ENCODE data around the gene MCUB.
A peak's percentile ranks its signal among the peaks of the same experiment; 100 is the strongest.
"Not testable (repeated sequence)": the region's sequence is repeated elsewhere in the genome, so short reads cannot be mapped to it uniquely, and the experiment has no call there.

The MCUB gene

GRCh38 chr4:109640644-109641043, 80.6 kb downstream of the MCUB start:
- DNase-seq: no peak

DNA sequence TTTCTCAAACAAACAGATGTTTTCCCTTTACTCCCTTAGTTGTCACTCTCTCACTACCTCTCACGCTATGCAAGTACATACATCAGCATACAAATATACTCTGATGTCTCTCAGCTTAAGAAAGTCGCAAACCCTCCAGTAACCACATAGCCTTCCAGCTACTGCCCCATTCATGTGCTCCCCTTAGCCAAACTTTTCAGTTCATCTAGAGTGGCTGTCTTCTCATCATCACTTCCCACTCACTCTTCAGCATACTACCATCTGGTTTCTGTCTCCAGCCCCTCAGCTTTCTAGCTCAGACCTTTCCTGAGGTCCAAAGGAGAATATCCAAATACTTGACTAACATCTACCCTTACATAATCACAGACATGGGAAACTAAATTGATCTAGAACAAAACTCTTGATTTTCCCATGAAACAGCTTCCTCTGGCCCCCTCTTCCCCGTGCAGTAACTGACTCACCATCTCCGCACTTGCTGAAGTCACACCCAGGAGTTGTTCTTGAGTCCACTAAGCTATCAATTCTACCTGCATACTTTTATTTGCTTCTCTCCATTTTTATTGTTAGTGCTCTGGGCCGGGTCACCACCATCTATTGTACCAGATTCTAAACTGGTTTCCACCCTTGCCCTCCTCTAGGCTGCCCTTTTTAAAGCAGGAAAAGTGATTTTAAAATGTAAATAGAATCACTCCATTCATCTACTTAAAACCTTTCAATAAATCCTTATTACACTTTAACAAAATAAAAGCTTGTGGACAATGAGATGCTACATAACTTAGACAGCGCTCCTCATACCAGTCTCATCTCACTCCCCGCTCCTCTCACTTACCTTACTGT, 86.0 kb downstream of the MCUB start:
- DNase-seq: no peak

GRCh38 chr4:109648266-109648996, 88.4 kb downstream of the MCUB start:
- DNase-seq: peak; percentile 6

GRCh38 chr4:109648997-109649575, 89.0 kb downstream of the MCUB start:
- DNase-seq: no peak

- DNase-seq: no peak
Measured at GRCh38 chr4:109649872-109650271, 89.8 kb downstream of the MCUB start.

DNA sequence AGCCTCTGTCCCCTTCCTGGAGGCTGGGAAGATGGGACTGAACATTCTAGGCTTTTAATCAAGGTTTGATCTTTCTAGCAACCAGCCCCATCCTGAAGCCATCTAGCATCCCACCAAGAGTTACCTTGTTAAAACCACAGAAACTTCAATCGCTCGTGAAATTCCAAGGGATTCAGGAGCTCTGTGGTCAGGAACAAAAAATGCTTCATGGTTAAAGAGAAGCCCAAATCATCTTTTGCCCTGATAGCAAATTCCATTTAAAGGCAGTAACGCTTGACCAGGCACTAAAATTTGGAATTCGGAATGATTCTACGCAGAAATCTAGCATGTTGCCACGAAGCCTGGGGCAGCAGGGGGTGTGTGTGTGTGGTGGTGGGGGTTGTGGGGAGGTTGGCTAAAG, 95.3 kb downstream of the MCUB start:
- no peak for DNase-seq

DNA sequence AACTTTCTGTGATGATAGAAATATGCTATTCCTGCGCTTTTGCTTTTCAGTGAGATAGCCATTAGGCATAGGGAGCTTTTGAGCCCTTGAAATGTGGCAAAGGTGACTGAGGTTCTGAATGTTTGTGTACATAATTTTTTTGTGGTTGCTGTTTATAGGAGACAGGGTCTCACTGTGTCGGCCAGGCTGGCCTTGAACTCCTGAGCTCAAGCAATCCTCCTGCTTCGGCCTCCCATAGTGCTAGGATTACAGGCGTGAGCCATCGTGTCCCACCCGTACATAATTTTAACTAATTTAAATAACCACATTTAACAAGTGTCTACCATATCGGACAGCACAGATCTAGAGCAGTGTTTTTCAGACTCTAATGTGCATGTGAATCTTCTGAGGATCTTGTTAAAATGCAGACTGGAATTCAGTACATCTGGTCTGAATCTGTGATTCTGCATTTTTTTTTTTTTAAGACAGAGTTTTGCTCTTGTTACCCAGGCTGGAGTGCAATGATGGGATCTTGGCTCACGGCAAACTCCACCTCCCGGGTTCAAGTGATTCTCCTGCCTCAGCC, 97.9 kb downstream of the MCUB start:
- DNase-seq: no peak

DNA sequence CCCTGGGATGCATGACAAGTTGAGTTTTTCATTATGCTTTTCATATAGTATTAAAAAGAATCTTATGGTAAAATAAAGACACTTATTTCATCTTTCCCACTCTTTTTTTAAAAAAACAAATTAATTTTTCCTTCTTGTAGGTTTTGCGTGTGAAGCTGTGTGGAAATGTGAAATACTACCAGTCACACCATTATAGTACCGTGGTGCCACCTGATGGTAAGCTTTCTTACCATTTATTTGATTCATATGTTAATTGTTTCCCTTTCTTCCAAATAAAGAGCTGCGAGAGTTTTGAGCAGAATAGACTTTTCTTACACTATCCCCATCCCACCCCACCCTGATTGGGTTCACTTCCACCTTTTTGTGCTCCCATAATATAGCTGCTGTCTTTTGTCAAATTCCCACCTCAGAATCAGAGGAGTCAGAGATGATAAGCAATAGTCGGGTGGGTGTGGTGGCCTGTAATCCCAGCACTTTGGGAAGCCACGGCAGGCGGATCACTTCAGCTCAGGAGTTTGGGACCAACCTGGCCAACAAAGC, 98.9 kb downstream of the MCUB start:
- no peak for DNase-seq

GRCh38 chr4:109662116-109662515, 102.1 kb downstream of the MCUB start:
- no peak for DNase-seq

GRCh38 chr4:109662771-109663170, 102.7 kb downstream of the MCUB start:
- no peak for DNase-seq

DNA sequence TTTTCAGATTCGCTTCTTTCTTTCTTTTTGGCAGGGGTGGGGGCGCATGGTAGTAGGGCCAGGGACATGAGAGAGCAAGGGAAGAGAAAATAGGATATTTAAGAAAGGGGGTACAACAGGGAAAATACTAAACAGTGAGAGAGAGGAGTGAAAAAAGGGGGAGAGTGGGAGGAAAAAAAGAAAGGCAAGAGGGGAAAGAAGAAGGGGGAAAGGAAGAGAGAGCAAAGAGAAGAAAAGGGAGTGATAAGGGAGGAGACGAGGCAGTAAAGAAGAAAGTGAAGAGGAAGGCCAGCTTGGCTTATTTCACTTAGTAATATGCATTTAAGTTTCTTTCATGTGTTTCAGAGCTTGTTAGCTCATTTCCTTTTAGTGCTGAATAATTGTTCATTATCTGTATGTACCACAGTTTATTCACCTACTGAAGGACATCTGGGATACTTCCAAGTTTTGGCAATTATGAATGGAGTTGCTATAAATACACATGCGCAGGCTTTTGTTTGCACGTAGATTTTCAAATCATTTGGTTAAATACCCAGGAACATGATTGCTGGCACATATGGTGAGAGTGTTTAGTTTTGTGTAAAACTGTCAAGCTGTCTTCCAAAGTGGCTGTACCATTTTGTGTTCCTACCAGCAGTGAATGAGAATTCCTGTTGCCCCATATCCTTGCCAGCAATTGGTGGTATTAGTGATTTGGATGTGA, 105.9 kb downstream of the MCUB start:
- no peak for DNase-seq

- DNase-seq: no peak
Measured at GRCh38 chr4:109671350-109671749, 111.3 kb downstream of the MCUB start.

DNA sequence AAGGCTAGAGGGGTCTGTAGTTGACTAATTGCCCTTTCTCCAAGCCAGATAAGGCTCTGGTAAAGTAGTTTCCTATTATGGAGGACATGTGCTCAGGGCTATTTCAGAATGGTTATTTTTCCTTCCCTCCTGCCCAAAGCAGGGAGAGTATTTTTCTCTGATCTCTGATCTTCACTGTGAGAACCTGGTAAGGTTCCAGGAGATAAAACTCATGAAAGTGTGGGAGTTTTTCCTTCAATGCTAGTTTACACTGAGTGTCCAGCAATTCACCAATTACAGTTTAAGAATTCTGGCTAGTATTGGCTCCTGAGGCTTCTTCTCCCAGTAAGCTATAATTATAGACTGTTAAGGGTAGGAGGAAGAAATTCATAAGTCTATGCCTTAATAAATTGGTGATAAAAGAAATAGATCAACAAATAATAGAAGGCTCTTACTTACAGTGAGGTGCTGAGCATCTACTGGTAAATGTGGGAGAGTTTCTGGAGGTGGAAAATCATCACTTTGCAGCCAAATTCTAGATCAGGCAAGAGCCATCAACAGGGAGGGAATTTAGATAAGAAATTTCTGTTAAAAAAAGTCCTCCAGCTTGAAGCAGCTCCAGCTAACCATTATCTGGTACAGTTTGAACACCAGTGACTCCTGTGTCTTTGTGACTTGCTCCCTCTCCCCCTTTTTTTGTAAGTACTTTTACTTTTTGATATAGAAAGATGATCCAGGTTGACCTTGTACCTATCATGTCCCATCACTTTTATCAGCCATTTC, 112.3 kb downstream of the MCUB start:
- DNase-seq: no peak

- DNase-seq: no peak
Measured at GRCh38 chr4:109673303-109673702, 113.3 kb downstream of the MCUB start.

DNA sequence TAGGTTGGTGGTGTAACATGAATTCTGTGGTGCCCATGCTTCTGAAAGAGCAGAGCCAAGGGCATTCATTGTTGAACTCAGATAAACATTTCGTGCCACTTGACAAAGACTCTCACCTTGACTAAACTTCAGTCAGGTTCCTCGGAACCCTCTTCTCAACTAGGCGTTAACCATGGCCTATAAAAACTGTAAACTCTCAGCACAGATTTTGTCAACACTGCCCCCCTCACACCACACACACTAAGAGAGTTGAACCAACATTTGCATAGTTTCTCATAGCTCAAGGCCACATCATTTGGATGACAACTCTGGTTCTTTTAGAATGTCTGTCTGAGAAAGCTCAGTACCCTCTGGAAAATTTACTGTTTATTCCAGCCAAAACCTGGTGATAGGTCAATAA, 115.1 kb downstream of the MCUB start:
- DNase-seq: no peak

DNA sequence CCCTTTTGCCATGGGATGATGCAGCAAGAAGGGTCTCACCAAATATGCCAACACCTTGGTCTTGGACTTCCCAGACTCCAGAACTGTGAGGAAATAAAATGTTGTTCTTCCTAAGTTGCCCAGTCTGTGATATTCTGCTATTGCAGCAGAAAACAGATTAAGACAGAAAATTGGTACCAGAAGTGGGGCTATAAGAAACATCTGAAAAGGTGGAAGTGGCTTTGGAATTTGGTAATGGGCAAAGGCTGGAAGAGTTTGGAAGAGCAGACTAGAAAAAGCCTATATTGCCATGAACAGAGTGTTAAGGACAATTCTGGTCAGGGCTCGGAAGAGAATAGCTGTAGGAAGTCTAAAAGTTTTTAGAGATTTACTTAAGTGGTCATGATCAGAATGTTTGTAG, 115.8 kb downstream of the MCUB start:
- no peak for DNase-seq

DNA sequence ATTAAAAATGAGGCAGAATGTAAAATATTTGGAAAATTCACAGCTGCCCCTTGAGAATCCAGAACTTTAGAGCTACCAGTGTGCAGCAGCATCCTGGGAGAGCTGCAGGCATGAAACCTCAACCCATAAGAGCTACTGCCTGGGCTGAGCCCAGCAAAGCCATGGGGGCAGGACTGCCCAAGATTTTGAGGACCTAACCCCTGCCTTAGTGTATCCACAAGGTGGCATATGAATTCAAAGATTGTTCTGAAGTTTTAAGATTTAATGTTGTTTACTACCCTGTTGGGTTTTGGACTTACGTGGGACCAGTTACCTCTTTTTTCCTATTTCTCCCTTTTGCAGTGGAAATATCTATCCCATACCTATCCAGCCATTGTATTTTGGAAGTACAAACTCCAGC, 116.8 kb downstream of the MCUB start:
- DNase-seq: no peak

GRCh38 chr4:109678472-109678871, 118.4 kb downstream of the MCUB start:
- DNase-seq: not testable (repeated sequence)

DNA sequence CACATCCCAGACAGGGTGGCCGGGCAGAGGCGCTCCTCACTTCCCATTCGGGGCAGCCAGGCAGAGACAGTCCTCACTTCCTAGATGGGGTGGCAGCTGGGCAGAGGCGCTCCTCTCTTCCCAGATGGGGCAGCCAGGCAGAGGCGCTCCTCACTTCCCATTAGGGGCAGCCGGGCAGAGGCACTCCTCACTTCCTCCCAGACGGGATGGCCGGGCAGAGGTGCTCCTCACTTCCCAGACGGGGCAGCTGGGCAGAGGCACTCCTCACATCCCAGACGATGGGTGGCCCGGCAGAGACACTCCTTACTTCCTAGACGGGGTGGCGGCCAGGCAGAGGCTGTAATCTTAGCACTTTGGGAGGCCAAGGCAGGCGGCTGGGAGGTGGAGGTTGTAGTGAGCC, 118.9 kb downstream of the MCUB start:
- not testable (repeated sequence) for DNase-seq

DNA sequence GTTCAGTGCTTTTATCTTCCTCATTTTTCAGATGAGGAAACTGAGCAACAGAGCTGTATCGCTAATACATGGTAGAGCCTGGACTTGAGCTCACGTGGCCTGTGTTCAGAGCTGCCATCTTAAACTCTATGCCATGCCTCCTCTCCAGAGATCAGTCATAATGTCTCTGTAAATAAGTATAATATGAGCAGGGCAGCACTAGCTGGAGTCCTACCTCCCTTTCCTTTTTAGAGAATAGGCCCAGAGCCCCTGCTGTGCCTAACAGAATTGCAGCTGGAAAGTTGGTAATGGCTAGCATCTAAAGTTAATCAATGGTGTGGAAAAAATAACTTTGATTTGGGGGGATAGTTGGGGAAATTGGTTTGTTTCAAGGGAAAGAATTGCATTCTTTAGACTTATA, 122.8 kb downstream of the MCUB start:
- peak; percentile 9 for DNase-seq

- DNase-seq: no peak
Measured at GRCh38 chr4:109683621-109684253, 123.7 kb downstream of the MCUB start.

Measured in eye (tissue), 1 donor.